GM18951 (cell line): Measurements from ENCODE around the gene RHOA.

ENCODE experiments used
- POLR2A ChIP-seq: IDR thresholded peaks from 4 replicates; pipeline ENCODE4 v1.6.1; 2011; ENCODE audit warnings: mild to moderate bottlenecking; ENCODE audit not compliant: insufficient read length, insufficient read depth; ENCODE audit errors: extremely low read depth
- in situ Hi-C: fragments of 300-500 bp; cut with MboI; formaldehyde crosslinking; loops from one replicate; pipeline ENCODE4 v1.12.0; 2022; ENCODE audit warnings: low sequenced_read_pairs, mixed read lengths, inconsistent platforms; ENCODE audit not compliant: unreplicated experiment

The RHOA gene

DNA sequence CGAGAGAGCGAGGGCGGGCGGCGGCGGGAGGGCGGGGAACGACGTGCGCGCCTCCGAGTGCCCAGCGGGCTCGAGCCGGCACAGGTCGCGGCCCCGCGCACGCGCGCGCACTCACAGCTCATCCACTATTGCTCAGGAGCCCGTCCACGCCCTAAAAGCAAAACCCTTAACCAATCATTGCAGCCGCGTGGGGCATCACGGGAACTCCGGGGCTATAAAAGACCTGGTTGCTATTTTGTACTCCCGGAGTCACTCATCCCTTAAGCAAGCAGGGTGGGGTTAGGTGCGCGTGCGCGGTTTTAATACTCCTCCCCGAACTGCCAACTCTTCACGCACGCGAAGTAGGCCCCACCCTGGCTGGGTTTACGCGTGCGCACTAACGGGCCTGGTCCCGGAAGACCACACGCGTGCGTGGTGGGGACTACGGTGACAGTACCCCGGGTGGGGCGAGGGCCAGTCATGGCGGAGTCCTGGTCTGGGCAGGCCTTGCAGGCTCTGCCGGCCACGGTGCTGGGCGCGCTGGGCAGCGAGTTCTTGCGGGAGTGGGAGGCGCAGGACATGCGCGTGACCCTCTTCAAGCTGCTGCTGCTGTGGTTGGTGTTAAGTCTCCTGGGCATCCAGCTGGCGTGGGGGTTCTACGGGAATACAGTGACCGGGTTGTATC, at the start of gene RHOA, which contains the start of gene TCTA:
Gene RHOA, minus strand, starts transcription at position 9 of the 664 bp plus-strand sequence. CDS start 36,387 bp downstream, outside the sequence.
Gene TCTA, plus strand, starts transcription at position 456 of the 664 bp plus-strand sequence. Its CDS starts 4 bp downstream, at position 460.
- peak; percentile 99 for TF ChIP-seq POLR2A
- in situ Hi-C loops = no loop called here

DNA sequence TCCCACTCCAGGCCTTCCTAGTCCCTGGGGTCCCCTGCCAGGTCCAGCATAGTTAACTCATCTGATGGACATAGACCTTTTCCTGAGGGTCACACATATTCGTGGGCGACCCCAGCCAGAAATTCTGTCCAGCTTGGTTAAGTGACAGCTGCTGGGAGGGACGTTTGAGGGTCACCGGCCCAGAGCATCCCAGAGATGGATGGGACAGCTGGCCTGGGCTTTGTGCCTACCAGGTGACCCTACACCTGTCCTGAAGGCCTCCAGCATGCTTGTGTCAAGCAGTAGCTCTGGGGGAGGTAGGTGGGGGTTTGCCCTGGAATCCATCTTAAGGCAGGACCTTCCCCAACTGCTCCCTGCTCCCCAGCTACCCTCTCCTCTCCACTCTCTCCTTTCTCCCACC, 49.2 kb upstream of the RHOA start:
- TF ChIP-seq POLR2A = no peak
- in situ Hi-C loops = no loop called here

DNA sequence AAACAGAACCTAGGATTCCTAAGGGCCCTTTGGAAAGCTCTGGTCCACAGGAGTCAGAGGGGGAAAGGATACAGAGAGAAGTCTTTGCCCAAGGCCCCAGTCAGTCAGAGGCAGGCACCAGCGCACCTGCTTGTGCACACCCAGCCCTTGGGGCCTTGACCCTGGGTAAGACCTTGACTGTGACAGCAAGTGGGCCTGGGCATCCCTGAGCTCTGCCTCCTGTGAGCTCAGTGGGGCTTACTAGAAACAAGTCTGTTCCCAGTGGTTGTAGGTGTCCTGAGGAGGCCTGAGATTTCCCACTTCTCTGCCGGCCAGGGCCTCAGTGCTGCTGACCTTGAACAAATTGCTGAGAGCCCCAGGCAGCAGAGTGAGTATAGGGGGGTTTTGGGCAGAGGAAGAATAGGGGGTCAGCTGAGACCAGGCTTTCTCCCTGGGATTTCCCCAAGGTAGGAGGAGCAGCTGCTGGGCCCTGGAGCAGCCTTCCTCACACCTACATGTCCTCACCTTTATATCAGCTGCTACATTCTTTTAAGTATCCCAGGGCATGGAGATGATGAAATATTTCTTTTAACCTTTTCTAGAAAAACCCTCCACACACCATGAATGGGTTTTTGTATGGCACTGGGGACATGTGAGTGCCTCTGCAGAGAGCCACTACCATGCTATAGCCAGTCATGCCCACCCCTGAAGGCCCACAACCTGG, 48.6 kb upstream of the RHOA start:
- TF ChIP-seq POLR2A = no peak
- in situ Hi-C loops = no loop called here

DNA sequence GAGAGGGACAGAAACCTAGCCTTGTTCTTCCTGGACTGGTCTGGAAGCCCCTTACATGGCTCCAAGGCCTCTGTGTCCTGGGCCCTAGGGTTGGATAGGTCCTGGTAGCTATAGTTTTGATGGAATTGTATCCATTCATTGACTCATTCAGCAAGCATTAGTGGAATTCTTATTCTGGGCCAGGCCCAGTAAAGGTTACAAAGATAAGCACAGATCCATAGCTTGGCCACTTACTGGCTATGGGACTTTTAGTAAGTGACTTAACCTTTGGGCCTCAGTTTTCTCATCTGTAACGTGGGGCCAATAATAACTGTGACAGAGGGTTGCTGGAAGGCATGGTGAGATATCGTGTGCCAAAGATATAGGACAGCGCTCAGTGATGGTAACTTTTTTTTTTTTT, 44.7 kb upstream of the RHOA start:
- TF ChIP-seq POLR2A = no peak
- in situ Hi-C loops = no loop called here

DNA sequence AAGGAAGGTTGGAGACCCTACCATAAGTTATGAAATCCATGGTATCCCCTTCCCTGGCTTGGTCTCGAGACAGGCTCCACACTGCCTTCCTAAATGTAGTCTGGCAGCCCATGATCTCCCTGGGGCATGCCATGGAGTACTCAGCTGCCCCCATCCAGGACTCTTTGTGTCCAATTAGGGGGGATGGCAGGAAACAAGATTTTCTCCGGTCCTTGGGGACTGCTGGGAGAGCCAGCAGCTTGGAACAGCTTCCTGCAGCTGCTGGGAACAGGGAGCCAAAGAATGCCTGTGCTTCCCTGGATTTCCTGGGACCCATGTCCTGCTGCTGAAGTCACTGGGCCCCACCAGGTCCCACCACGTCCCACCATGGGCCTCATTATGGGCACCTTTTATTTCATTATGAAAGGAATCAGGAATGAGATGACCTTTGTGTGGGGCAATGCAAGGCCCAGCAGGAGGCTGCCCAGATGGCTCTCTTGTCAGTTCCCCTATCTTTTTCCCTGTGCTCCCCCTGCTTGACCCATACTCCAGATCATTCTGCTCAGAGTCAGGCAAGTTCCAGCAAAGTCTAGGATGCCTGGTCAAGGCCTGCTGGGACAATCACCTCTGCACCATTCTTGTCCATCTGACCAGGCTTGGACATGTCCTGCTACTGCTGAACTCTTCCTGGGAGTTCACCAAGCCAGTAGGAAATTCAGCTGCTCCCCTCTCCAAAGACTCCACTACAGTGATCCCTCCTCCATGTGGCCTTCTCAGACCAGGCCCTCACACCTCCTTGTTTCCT, 43.3 kb upstream of the RHOA start:
- TF ChIP-seq POLR2A = no peak
- in situ Hi-C loops = no loop called here

DNA sequence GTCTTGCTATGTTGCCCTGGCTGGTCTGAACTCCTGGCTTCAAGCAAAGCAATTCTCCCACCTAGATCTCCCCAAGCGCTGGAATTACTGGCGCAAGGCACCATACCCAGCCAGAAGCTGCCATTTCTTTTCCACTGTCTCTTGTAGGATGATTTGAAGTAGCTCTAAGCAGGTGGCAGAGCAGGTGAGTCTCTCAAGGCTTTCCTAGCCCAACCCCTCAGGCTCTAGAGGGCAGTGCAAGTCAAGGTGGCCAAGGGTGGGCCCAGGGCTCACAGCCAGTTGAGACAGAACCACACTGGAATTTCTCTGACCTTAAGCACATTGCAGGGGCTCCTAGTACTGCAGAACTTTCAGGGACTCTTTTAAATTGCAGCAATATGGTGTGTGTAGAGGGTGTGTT, 42.7 kb upstream of the RHOA start:
- in situ Hi-C loops = no loop called here
- TF ChIP-seq POLR2A = no peak

DNA sequence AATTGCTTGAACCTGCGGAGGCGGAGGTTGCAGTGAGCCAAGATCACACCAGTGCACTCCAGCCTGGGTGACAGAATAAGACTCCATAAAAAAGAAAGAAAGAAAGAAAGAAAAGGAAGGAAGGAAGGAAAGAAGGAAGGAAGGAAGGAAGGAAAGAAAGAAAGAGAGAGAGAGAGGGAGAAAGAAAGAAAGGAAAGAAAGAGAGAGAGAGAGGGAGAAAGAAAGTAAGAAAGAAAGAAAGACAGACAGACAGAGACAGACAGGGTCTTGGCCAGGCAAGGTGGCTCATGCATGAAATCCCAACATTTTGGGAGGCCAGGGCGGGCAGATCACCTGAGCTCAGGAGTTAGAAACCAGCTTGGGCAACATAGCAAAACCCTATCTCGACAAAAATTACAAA, 41.8 kb upstream of the RHOA start:
- no peak for TF ChIP-seq POLR2A
- in situ Hi-C loops = no loop called here

DNA sequence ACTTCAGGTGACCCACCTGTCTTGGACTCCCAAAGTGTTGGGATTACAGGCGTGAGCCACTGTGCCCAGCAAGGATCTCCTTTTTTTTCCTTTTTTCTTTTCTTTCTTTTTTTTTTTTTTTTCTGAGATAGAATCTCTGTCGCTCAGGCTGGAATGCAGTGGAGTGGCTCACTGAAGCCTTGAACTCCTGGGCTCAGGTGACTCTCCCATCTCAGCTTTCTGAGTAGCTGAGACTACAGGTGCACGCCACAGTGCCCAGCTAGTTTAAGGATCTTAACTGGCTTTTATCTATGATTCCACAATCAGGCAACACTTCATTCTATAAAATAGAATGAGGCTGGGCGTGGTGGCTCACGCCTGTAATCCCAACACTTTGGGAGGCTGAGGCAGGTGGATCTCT, 33.6 kb upstream of the RHOA start:
- in situ Hi-C loops = loop anchor here (10.0 kb wide), 1 partner anchor 271 kb away; the partner anchor contains the start of gene KLHDC8B
- TF ChIP-seq POLR2A = no peak

DNA sequence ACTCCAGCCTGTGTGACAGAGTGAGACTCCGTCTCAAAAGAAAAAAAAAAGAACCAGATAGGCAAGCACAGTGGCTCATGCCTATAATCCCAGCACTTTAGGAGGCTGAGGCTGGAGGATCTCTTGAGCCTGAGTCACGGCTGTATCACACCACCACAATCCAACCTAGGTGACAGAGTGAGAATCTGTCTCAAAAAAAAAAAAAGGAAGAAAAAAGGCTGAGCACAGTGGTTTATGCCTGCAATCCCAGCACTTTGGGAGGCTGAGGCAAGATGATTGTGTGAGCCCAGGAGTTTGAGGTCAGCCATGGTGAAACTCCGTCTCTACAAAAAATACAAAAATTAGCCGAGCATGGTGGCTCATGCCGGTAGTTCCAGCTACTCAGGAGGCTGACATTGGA, 23.0 kb upstream of the RHOA start:
- no peak for TF ChIP-seq POLR2A
- in situ Hi-C loops = no loop called here

DNA sequence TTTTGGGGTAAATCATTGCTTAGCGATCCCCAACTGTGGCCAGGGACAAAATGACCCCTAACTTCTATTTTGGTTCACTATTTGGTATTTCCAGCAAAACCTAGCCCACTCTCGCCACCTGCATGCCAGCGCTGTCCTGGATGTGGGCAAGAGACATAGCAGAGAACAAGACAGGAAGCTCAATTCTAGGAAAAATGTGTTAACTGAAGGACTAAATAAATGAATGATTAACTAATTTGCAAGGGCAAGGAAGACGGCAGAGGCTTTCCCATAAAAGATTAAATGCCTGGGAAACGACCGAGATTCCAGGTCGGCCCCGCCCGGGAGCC, 16.9 kb upstream of the RHOA start:
- in situ Hi-C loops = no loop called here
- TF ChIP-seq POLR2A = no peak

DNA sequence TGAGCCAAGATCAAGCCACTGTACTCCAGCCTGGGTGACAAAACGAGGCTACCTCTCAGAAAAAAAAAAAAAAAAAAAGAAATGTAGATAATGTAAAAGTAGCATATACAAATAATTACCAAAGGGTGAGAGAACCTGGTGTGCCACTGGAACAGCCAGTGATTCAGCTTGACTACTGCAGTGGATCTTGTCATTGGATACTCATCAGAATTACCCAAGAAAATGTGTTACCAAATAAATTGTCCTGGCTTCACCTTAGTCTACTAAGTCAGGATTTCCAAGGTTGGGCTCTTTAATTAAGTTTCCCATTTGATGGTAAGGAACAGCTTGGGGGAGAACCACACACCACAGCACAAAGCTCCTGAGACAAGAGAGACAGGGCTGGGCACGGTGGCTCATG, 15.8 kb upstream of the RHOA start:
- in situ Hi-C loops = no loop called here
- no peak for TF ChIP-seq POLR2A

DNA sequence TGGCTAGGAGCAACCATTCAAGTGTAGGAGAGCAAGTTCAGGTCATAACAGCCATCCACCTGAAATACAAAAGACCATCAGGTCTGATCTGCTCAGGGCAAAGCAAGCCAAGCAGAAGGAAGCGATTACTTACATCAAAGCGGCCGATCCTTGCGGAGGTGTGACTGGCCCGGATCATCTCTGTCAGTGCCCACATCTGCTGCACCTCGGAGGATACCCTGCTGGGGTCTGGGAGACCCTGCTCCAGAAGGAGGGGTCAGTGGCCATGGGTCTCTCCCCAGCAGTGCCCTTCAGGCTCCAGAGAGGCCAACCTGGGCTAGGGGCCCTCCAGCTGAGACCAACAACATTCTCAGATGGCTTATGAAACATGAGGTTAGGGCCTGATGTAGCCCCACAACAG, 13.0 kb upstream of the RHOA start:
- in situ Hi-C loops = no loop called here
- TF ChIP-seq POLR2A = no peak

DNA sequence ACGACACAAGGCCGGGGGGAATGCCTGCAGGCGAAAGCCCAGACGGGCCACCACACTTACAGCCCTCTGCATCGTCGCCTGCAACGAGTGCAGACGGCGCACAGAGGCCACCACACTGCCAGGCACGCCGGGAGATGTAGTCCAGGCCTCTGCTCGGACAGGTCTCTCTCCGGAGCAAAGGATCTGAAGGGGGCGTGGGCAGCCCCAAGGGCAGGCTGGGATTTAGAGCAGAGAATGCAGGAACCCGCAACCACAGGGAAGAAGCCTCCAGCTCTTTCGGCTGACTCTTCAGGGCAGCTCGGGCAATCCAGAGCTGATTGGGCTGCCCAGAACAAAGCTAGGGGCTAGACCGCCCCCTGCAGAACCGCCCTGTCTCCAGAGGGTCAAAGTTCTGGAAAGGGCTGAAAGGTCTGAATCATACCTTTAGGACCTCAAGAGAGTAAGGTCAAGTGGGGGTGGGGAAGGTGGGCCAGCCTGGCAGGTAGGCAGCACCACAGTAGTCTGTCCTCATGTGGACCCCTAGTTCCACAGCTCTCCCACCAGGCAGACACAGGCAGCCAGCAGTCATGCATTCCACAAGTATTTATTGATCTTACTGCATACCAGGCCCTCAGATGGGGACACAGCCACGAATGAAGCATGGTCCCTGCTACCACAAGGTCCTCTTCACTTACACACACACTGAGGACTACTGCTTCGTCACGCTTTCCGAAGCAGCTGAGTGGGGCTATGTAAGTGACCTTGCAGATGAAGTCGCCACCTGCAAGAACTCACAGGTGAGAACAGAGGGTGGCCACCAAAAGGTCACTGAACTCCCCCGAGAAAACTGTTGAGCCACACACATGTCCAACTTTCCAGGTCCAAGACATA, 10.8 kb upstream of the RHOA start, which contains the start of gene AMT:
Gene AMT, minus strand, starts transcription at position 95 of the 870 bp plus-strand sequence. Its CDS starts 23 bp downstream, at position 72.
- in situ Hi-C loops = no loop called here

DNA sequence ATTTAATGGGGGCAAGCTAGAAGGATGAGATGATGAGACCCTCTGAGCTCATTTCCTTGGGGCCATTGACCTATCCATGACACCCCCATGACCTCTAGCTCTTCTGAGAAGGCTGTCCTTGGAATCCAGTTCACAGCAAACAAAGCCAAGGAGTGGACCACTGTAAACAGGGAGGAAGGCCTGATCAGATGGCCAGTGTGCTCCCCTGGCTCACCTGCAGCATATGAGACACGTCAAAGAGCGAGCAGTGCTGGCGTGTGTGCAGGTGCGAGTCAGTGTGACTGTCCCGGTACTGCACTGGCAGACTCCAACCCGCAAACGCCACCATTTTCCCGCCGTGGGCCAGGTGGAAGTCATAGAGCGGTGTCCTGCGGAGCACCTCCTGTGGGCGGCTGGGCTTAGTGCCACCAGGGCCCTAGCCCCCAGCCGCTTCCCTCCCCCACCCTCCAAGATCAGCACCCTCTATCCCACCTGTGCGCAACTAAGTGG, 10.2 kb upstream of the RHOA start:
- TF ChIP-seq POLR2A = no peak
- in situ Hi-C loops = no loop called here

More for the DNA sequence above, 10.8 kb upstream of the RHOA start, which contains the start of gene AMT:
- TF ChIP-seq POLR2A = no peak
